ENCODE data around the gene NPHS1. TPM values are rescaled to one million over a fixed set of nuclear protein-coding genes. Genes with fewer than 3 reads are reported as not detected.
"Not testable (repeated sequence)": the region's sequence is repeated elsewhere in the genome, so short reads cannot be mapped to it uniquely, and the experiment has no call there.

NPHS1 gene
- total RNA-seq, 1 donor from 2014 or later, result 0.92 TPM

DNA sequence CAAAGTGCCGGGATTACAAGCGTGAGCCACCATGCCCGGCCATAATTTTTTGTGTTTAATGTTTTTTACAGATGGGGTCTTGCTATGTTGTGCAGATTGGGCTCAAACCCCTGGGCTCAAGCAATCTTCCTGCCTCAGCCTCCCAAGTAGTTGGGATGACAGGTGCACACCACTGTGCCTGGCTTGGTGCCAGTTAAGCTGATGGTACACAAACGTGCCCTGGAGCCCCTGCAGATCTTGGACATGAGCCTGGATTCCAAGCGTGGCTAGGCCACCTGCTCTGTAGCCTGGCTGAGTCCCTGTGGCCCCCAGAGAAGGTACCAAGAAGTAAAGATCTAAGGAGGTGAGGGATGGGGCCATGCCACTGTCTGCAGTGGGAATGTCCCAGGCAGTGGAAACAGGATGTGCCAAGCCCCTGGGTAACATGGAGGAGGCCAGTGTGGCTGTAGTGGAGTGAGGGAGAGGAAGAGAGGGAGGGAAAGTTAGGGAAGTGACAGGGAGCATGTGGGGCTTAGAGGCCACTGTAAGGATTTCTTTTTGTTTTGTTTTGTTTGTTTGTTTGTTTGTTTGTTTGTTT lies 46.7 kb downstream of the NPHS1 start:
- no peaks in the 10 kb centered on the region for H3K27me3 ChIP-seq (ENCODE audit: control insufficient read depth, insufficient read depth, low read length)
- H3K36me3 ChIP-seq (ENCODE audit: control insufficient read depth, insufficient read depth, low read length), result no peaks in the 10 kb centered on the region
- TF ChIP-seq, protein P1, sequence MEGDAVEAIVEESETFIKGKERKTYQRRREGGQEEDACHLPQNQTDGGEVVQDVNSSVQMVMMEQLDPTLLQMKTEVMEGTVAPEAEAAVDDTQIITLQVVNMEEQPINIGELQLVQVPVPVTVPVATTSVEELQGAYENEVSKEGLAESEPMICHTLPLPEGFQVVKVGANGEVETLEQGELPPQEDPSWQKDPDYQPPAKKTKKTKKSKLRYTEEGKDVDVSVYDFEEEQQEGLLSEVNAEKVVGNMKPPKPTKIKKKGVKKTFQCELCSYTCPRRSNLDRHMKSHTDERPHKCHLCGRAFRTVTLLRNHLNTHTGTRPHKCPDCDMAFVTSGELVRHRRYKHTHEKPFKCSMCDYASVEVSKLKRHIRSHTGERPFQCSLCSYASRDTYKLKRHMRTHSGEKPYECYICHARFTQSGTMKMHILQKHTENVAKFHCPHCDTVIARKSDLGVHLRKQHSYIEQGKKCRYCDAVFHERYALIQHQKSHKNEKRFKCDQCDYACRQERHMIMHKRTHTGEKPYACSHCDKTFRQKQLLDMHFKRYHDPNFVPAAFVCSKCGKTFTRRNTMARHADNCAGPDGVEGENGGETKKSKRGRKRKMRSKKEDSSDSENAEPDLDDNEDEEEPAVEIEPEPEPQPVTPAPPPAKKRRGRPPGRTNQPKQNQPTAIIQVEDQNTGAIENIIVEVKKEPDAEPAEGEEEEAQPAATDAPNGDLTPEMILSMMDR (IDR thresholded peaks at IDR 0.05; ENCODE audit: insufficient read depth, low read length, poor library complexity, severe bottlenecking), result no peak
- no peak overlapping the region for H3K4me3 ChIP-seq (ENCODE audit: low read depth, low read length)
- DNase-seq (ENCODE audit: low read depth), result no peak

DNA sequence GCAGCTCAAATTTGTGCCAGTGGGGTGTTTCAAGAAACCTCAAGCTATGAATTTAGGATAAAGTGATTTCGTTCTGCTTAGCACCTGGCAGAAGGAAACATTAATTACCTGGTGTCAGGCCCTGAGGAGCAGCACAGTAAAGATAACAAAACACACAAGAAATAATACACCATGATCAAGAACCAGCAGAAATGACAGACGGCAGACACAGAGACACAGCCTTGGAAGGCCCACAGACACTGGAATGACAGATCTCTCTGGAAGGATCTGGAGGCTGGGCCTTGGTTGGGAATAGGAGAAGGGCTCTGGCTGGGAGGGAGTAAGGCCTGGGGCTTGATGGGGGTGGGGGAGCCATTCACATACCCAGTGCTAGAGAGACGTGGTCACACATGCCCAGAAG lies 50.5 kb downstream of the NPHS1 start:
- Histone ChIP-seq H3K36me3 (ENCODE audit: control insufficient read depth, insufficient read depth, low read length) (no peaks in the 10 kb centered on the region), H3K4me3 (ENCODE audit: low read depth, low read length) (no peak overlapping the region), H3K27me3 (ENCODE audit: control insufficient read depth, insufficient read depth, low read length) (peaks cover 15% of the 10 kb centered on the region)
- DNase-seq (ENCODE audit: low read depth), result no peak
- TF ChIP-seq, protein P1 (IDR thresholded peaks at IDR 0.05; ENCODE audit: insufficient read depth, low read length, poor library complexity, severe bottlenecking), result no peak

DNA sequence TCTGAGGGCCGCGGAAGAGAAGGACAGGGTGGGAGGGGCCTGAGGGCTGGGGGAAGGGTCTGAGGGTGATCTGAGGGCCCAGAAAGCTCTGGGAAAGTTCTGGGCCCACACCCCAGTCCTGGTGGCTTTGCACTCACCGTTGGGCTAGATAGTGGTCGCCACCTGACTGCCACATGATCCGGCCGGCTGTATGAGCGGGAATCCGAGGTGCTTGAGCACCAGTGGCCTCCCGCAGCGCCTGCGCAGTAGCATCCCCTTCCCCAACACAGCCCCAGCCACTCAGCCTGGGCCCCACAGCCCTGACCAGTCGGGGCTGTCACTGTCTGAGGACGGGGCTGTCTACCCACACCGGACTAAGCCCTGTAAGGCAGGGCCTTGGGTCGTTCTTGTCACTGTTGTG lies 54.6 kb downstream of the NPHS1 start:
- Histone ChIP-seq H3K36me3 (ENCODE audit: control insufficient read depth, insufficient read depth, low read length) (no peaks in the 10 kb centered on the region), H3K27me3 (ENCODE audit: control insufficient read depth, insufficient read depth, low read length) (peaks cover 26% of the 10 kb centered on the region), H3K4me3 (ENCODE audit: low read depth, low read length) (no peak overlapping the region)
- TF ChIP-seq, protein P1 (IDR thresholded peaks at IDR 0.05; ENCODE audit: insufficient read depth, low read length, poor library complexity, severe bottlenecking), result no peak
- no peak for DNase-seq (ENCODE audit: low read depth)

DNA sequence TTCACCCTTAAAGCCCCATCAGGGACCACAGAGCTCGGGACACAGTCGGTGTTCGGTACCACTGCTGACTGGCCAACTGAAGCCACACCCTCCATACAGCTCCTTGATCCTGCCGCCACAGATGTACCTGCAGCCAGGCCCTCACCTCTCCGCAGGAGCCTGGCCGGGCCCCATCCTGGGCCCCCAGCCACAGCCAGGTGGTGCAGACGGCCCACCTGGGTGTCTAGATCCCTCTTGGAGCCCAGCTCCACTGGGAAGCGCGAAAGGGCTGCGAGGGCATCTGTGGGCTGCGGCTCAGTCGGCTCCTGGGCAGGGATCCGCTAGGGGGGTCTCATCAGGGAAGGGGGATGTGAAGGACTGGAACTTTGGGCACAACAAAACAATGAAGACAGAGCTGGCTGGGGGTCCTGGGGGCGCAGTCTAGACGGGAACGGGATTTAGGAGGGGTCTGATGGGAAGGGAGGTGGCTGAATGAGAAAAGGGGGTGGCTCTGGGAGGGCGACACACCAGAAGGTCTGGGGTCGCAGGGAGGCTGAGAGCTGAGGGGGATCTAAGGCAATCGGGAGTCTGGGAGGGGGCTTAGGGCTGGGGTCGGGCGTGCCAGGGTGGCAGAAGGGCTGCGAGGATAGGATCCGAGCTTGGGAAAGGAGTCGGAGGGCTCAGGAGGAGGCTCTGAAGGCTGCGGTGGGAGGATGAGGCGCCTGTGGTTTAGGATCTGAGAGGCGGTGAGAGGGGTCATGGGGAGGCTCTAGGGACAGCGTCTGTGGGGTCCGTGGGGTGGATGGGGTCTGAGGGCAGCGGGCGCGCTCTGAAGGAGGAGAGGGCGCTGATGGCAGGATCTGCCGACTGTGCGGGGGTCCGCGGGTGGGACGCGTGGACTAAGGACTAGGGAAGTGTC lies 55.4 kb downstream of the NPHS1 start:
- Histone ChIP-seq H3K27me3 (ENCODE audit: control insufficient read depth, insufficient read depth, low read length) (peaks cover 26% of the 10 kb centered on the region), H3K4me3 (ENCODE audit: low read depth, low read length) (no peak overlapping the region), H3K36me3 (ENCODE audit: control insufficient read depth, insufficient read depth, low read length) (no peaks in the 10 kb centered on the region)
- no peak for DNase-seq (ENCODE audit: low read depth)
- TF ChIP-seq, protein P1 (IDR thresholded peaks at IDR 0.05; ENCODE audit: insufficient read depth, low read length, poor library complexity, severe bottlenecking), result no peak

DNA sequence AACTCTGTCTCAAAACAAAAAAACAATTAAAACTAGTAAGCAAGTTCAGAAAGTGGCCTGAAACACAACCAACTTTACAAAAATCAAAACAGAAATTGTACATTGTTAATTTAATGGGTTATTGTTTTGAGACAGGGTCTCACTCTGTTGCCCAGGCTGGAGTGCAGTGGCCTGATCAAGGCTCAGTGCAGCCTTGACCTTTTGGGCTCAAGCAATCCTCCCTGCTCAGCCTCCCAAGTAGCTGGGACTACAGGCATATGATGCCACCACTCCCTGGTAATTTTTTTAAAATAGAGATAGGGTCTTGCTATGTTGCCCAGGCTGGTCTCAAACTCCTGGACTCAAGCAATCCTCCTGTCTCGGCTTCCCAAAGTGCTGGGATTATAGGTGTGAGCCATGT lies 56.7 kb downstream of the NPHS1 start:
- not testable (repeated sequence) for H3K36me3 ChIP-seq (ENCODE audit: control insufficient read depth, insufficient read depth, low read length); H3K4me3 ChIP-seq (ENCODE audit: low read depth, low read length); DNase-seq (ENCODE audit: low read depth)
- H3K27me3 ChIP-seq (ENCODE audit: control insufficient read depth, insufficient read depth, low read length), result peaks cover 28% of the 10 kb centered on the region

DNA sequence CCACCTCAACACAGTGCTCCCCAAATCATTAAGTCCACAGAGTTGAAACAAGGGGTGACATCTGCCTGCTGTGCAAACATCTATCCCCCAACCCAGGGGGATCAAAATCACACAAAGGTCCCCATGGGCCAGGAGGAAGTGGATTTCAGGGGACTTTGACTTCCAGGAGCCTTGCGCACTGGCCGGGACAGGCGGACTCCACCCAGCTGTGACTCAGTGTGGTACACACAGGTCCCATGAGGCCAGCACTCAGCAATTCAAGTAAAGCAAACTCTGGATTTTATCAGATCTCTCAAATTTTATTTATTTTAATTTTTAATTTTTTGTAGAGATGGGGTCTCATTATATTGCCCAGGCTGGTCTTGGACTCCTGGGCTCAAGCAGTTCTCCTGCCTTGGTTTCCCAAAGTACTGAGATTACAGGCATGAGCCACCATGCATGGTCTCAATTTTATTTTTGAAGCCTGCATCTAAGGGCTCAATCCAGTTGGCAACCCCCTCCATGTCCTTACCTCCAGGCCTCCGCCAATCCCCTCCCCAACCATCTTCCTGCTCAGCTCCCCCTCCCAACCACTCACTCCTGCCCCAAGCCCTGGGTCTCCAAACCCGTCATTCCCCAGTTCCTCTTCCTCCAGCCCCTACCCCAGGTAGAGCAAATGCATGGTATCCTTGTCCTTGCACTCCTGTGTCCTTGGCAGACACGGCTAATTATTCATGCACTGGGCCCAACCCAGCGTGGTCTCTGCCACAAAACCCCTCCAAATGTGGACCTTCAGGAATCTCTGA lies 58.7 kb downstream of the NPHS1 start:
- Histone ChIP-seq H3K27me3 (ENCODE audit: control insufficient read depth, insufficient read depth, low read length) (peaks cover 28% of the 10 kb centered on the region), H3K36me3 (ENCODE audit: control insufficient read depth, insufficient read depth, low read length) (no peaks in the 10 kb centered on the region), H3K4me3 (ENCODE audit: low read depth, low read length) (no peak overlapping the region)
- TF ChIP-seq, protein P1 (IDR thresholded peaks at IDR 0.05; ENCODE audit: insufficient read depth, low read length, poor library complexity, severe bottlenecking), result no peak
- no peak for DNase-seq (ENCODE audit: low read depth)
